IPS DF 19.7 (cell line): ENCODE results near the gene WNT8A.

Experiments
- DNase-seq: peaks from one replicate; pipeline ENCODE4 v3.0.0-alpha.2; 2013; ENCODE audit warnings: low read depth, low spot score

Gene WNT8A

DNA sequence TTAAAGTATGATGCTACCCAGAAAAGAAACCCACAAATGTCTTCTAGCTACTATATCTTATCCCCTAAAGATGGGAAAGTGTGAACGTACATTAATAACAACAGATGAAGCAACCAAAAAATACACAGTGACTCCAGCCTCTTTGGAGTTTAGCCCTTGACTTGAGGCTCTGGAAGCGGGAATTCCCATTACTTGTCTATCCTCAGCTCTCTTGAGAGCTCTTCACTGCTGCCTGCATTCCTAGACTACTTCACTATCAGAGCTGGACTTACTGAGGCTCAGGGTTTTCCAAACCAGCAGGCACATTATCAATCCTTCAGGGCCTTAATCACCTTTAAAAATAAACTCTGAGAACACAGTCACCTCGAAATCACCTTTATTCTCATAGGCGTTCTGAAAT is 56.4 kb downstream of the WNT8A start:
- DNase-seq = no peak
